Liver (tissue), 3 donors: ENCODE results near the gene TCF7L1.

Experiments
- CTCF ChIP-seq: fragments of 150-350 bp; IDR thresholded peaks from 2 replicates; pipeline ENCODE4 v1.5.1; 2017; ENCODE audit warnings: improper control_type of control experiment, low read depth, low read length; ENCODE audit not compliant: missing input control
- GABPA ChIP-seq, 2 donors: IDR thresholded peaks in 1 of 2; conservative IDR thresholded peaks in 1 of 2; 2 replicates each; pipeline ENCODE4 v1.6.1; 2016; ENCODE audit warnings: antibody characterized with exemption in 2 of 2, mild to moderate bottlenecking in 1 of 2, moderate library complexity in 1 of 2
- HNF4G ChIP-seq: IDR thresholded peaks from 2 replicates; pipeline ENCODE4 v1.6.1; 2016; ENCODE audit warnings: antibody characterized with exemption
- JUND ChIP-seq, 2 donors: IDR thresholded peaks; 2 replicates each; pipeline ENCODE4 v1.6.1; 2016; ENCODE audit warnings: antibody characterized with exemption in 2 of 2
- MAX ChIP-seq: IDR thresholded peaks from 2 replicates; pipeline ENCODE4 v1.6.1; 2016; ENCODE audit warnings: antibody characterized with exemption
- REST ChIP-seq: IDR thresholded peaks from 2 replicates; pipeline ENCODE4 v1.6.1; 2016; ENCODE audit warnings: antibody characterized with exemption, mild to moderate bottlenecking
- SP1 ChIP-seq: IDR thresholded peaks from 2 replicates; pipeline ENCODE4 v1.6.1; 2018; ENCODE audit warnings: antibody characterized with exemption, mild to moderate bottlenecking
- TAF1 ChIP-seq: conservative IDR thresholded peaks from 2 replicates; pipeline ENCODE4 v1.6.1; 2016; ENCODE audit warnings: antibody characterized with exemption, mild to moderate bottlenecking
- YY1 ChIP-seq: IDR thresholded peaks from 2 replicates; pipeline ENCODE4 v1.6.1; 2016; ENCODE audit warnings: antibody characterized with exemption, mild to moderate bottlenecking
- ZBTB33 ChIP-seq: IDR thresholded peaks from 2 replicates; pipeline ENCODE4 v1.6.1; 2016; ENCODE audit warnings: antibody characterized with exemption
- donor health status: healthy.
- donor health status: healthy.

DNA sequence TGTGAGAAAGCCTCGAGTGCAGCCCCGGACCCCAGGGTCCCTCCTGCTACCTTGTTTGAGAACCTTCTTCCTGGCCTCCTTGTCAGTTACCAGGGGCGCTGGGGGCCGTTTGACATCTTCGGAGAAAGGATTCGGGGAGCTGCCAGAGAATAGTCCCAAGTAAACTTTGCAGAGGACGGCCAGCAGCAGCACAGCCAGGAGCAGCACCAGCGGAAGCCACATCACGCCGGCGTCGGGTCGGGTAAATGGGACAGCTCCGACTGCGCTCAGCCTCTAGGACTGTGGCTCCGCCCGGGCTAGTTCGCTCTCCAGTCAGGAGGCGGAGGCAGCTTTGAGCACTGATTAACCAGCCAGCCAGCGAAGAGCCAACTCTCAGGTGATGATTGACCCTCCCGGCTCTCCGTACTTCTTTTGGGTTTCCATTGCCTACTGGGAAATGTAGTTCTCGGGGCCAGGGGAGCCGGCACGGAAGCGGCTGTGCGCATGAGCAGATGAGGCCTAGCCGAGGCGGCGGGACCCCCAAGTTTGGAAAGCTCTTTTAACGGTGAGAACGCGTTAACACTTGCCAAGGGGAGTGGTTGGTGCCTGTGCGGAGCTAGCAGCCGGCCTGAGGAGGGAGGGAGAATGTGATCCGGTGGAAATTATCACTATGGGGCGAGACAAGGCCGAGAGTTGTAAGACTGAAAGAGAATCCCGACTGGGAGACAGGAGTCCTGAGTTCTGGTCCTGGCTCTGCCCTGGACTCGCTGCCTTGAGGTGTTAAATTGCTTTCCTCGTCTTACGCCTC, 221.3 kb downstream of the TCF7L1 start, which contains the start of the genes ELMOD3 and RETSAT:
- TF ChIP-seq YY1 = peak; percentile 85
- TF ChIP-seq REST = peak; percentile 96
- no peak for TF ChIP-seq CTCF
- TF ChIP-seq MAX = peak; percentile 11
- TF ChIP-seq GABPA (IDR thresholded peaks at IDR 0.05 in 1 of 2, conservative IDR thresholded peaks at IDR 0.05 in 1 of 2) = peak in 1 of 2 donors; percentile 69
- no peak for TF ChIP-seq HNF4G
- TF ChIP-seq ZBTB33 = peak; percentile 97
- peak; percentile 100 for TF ChIP-seq TAF1
- peak; percentile 34 to 41 for TF ChIP-seq JUND (IDR thresholded peaks at IDR 0.05)
- TF ChIP-seq SP1 = peak; percentile 88
